HG02852 (cell line): ENCODE measurements around the gene RPS6KA2.
"Not testable (repeated sequence)": the region's sequence is repeated elsewhere in the genome, so short reads cannot be mapped to it uniquely, and the experiment has no call there.

ENCODE experiments used
- ATAC-seq: cut with Tn5 transposase; IDR thresholded peaks from one replicate; pipeline ENCODE4 v1.9.1; 2021; ENCODE audit warnings: mild to moderate bottlenecking, moderate library complexity; ENCODE audit not compliant: unreplicated experiment

The RPS6KA2 gene

GRCh38 chr6:166539011-166539385, 88.1 kb downstream of the RPS6KA2 start:
- ATAC-seq, result not testable (repeated sequence)

- ATAC-seq, result no peak
Observed at GRCh38 chr6:166538297-166539010, 88.6 kb downstream of the RPS6KA2 start.

- no peak for ATAC-seq
Observed at GRCh38 chr6:166534658-166535406, 92.2 kb downstream of the RPS6KA2 start.

GRCh38 chr6:166533205-166533824, 93.7 kb downstream of the RPS6KA2 start:
- ATAC-seq, result no peak

- no peak for ATAC-seq
Observed at GRCh38 chr6:166532302-166532701, 94.7 kb downstream of the RPS6KA2 start.

- no peak for ATAC-seq
Observed at GRCh38 chr6:166530211-166531095, 96.6 kb downstream of the RPS6KA2 start.

DNA sequence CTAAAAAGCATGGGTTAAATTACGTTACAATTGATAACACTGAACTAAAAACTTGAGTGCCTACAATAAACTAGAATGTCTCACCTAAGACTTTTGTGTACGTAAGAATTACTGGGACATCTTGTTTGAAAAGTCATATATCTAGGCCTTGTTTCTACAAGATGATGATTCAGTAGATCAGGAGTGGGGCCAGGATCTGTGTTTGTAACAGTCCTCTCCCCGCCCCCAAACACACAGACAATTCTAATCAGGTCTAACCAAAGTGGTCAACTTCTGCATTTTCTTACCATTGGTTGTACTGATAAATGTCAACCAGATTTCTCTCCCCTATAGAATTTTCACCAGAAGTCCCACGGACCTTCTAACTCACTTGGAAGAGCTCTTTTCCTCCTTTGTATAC, 97.5 kb downstream of the RPS6KA2 start:
- ATAC-seq, result no peak

DNA sequence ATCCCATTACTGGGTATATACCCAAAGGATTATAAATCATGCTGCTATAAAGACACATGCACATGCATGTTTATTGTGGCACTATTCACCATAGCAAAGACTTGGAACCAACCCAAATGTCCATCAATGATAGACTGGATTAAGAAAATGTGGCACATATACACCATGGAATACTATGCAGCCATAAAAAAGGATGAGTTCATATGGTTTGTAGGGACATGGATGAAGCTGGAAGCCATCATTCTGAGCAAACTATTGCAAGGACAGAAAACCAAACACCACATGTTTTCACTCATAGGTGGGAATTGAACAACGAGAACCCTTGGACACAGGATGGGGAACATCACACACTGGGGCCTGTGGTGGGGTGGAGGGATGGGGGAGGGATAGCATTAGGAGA, 98.0 kb downstream of the RPS6KA2 start:
- ATAC-seq, result not testable (repeated sequence)

DNA sequence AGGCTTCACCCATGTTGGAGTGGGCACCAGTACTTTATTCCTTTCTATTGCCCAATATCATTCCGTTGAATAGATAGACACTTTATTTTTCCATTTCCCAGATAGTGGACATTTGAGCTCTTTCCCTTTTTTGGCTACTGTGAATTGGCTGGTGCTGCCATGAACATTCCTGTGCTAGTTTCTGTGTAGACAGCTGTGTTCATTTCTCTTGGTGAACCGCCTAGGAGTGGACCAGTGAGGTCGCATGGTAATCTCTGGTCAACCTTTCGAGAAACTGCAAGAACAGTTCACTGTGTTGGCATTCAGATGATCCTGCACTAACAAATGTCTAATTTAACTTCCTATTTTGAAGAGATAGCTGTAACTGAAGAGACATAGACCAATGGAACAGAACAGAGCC, 99.2 kb downstream of the RPS6KA2 start:
- ATAC-seq, result no peak

GRCh38 chr6:166526937-166527336, 100.1 kb downstream of the RPS6KA2 start:
- no peak for ATAC-seq

- ATAC-seq, result no peak
Observed at GRCh38 chr6:166525567-166525966, 101.5 kb downstream of the RPS6KA2 start.

GRCh38 chr6:166523782-166524559, 103.1 kb downstream of the RPS6KA2 start:
- ATAC-seq, result no peak

DNA sequence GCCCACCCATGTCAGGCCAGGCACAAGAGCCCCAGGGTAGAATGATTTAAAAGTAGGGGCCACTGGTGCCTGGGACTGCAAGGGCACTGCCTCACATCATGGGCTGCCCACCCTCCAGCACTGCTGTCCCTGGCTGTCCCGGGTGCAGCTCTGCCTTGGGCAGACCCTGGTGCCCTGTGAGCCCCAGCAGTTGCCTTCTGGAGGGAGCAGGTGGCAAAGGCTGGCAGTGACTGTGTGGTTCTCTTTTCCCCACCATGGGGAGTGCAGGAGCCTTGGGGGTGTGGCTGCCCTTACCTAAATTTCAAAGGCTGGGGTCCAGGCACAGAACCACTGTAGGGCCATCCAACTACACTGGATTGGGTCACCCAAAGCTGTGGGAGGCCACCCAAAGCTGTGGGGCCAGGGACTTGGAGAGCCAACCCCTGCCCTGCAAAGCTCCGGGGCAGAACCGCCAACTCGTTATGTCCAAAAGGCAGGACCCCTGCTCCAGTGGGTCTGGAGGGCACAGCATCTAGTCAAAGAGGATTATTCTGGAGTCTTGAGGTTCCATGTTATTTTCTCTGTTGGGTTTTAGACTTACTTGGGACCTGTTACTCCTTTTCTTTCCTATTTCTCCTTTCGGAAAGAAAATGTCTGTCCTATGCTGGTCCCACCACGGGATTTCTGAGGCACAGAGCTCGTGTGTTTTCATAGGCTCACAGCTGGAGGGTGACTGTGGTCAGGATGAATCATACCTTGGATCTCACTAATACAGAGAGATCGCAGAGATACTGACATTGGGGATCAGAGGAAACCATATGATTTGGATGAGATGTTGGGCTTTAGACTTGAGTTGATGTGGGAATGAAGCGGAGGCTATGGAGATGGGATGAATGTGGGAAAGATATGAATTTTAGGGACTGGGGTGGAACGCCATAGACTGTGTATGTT, 105.9 kb downstream of the RPS6KA2 start:
- no peak for ATAC-seq

DNA sequence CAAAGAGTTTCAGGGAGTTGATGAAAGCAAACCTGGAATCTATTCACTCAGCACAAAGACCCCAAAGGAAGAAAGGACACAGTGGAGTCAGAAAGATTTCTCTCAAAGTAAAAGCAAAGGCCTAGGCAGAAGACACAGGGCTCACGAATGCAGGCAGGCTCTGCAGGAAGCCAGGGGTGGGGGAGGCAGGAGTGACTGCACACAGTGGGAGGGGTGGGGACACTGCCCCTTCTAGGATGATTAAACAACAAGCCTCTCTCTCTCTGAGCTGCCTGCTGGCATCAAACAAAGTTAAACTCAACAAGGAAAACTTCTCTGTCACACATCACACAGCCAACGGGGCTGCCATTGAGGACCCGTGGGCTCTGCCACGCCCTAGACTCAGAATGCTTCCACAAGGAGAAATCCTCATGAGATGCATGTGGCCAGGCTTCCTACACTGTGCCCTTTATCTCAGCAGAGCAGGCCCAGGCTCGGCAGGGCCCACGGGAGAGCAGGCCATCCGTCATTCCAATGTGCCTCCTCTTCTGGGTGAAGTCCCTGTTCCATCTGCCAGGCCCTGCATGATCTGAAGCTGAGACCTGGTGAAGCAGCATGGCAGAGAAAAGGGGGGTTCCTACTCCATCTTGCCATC, 110.7 kb downstream of the RPS6KA2 start:
- ATAC-seq, result no peak

DNA sequence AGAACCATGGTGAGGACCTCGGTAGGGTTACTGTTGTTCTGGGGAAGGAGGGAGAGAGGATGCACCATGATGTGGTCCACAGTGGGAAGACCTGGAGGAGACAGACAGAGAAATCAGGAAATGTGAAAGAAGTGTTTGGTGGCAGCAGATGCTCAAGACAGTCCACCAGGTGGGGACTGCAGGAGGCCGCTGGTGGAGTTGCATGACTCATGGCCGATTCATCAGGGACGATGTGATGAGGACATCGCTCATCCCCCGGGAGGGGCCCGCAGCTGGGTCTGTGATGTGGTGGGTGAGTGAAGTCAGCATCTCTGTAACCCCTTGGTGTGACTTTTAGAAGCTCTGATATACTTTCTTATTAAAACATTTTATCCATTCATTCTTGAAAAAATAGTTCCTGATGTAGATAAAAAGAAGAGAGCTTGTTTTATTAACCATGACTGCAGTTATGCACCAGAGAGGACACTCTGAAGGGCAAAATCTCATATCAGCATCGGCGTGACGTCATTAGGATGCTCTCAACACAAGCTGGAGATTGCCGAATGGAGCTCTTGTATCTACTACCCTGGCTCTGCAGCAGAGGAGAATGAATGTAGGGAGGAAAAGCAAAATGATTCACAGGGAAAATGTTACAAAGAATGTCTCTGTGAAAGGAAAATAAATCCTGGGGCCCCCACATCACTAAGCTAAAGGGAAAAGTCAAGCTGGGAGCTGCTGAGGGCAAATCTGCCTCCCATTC, 111.8 kb downstream of the RPS6KA2 start:
- no peak for ATAC-seq

DNA sequence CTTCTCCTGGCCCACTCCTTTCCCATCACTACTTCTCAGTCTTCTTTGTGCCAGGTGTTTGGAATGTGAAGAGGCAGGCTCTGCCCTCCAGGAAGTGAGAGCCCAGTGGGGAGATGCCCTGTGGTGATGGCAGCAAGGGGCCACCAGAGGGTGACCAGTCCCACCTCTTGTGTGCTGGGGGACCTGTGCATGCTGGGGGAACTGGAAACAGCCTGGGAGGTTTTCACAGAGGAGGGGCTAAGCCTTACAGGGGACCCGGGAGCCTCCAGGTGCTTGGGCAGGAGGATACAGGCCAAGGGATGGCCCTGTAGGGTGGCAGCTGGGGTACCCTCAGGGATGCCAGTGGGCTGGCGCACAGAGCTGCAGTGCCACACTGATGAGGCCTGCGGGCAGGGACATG, 112.9 kb downstream of the RPS6KA2 start:
- ATAC-seq, result no peak

DNA sequence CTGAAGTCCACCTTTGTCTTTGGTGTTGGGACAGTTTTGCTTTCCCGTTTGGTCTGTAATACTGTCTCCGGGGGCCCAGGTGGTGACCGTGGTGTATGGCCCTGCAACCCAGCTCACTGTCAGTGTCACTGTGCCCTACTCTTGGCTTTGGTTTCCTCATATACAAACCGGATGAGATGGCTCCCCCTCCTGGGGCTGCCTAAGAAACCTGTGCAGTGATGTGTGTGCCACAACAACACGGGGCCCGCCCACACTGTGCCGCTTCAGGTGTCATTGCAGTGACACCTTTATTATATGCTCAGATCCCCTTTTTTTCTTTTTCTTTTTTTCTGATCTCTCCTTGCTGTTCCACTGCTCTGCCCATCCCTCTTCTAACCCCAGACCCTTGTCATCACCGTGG, 114.5 kb downstream of the RPS6KA2 start:
- peak; percentile 94 for ATAC-seq

DNA sequence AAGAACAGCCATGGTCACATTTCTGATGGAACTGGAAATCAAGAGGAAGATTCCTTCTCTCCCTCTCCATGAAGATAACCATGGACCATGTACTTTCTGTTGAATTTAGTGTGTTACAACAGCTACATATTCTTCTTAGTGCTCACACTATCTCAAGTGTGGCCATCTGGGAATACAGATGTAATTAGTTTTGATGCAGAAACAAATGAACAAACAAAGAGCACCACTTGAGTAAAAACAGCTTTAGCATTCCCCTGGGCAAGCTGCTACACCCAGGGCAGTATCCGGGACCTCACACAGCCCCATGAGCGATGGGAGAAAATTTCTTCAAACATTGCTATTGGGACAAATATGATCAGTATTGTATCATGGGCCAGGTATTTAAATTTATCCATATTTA, 115.7 kb downstream of the RPS6KA2 start:
- no peak for ATAC-seq
